WTC11 (cell line): ENCODE results near the gene BANK1.

Experiments
- CTCF ChIP-seq: fragments of 200-600 bp; IDR thresholded peaks from 2 replicates; pipeline ENCODE4 v1.8.0; 2022; ENCODE audit warnings: antibody characterized with exemption
- USF1 ChIP-seq: sonication (generic); formaldehyde crosslinking; IDR thresholded peaks from 2 replicates; pipeline ENCODE4 v1.8.0; 2022; ENCODE audit warnings: mild to moderate bottlenecking, missing genetic modification reagents

- TF ChIP-seq CTCF (no peak), USF1 (no peak)
Measured at GRCh38 chr4:102089850-102090621, 299.5 kb downstream of the BANK1 start.
